Thoracic aorta (tissue), 2 donors: Measurements from ENCODE around the gene PDK1. TPM values are rescaled to one million over a fixed set of nuclear protein-coding genes. Genes with fewer than 3 reads are reported as not detected.

ENCODE experiments used
- ATAC-seq: fragments of 150-250 bp; one replicate; pipeline ENCODE4 v1.8.0; 2017; ENCODE audit warnings: low read depth; ENCODE audit not compliant: insufficient number of reproducible peaks, low FRiP score
- DNase-seq: peaks from one replicate; pipeline ENCODE4 v3.0.0-alpha.2; 2020; ENCODE audit warnings: low spot score
- H3K27ac ChIP-seq, 2 donors: fragments of 200-600 bp; sonication (generic); 1 replicate in 1 of 2; 2 replicates in 1 of 2; pipeline ENCODE4 v1.5.1; 2016; ENCODE audit warnings: mild to moderate bottlenecking in 2 of 2, moderate library complexity in 2 of 2
- H3K27me3 ChIP-seq: fragments of 200-600 bp; sonication (generic); replicated peaks from 2 replicates; pipeline ENCODE4 v1.6.0; 2016; ENCODE audit warnings: mild to moderate bottlenecking; ENCODE audit not compliant: insufficient read depth
- H3K36me3 ChIP-seq: fragments of 200-600 bp; sonication (generic); one replicate; pipeline ENCODE4 v1.5.1; 2016
- H3K4me1 ChIP-seq, 2 donors: fragments of 200-600 bp; sonication (generic); 1 replicate in 1 of 2; 2 replicates in 1 of 2; pipeline versions ENCODE4 v1.5.1 to v1.6.0; 2016; ENCODE audit warnings: low read depth in 2 of 2, mild to moderate bottlenecking in 1 of 2; ENCODE audit not compliant: control insufficient read depth in 1 of 2
- H3K4me3 ChIP-seq: fragments of 200-600 bp; sonication (generic); 2 replicates; pipeline ENCODE4 v1.5.1; 2016; ENCODE audit warnings: mild to moderate bottlenecking
- H3K9me3 ChIP-seq: fragments of 200-600 bp; sonication (generic); 2 replicates; pipeline ENCODE4 v1.5.1; 2016
- total RNA-seq, 2 donors: library from RNA; depleted of rRNA; stranded (reverse); fragments of >200 nt; gene quantifications; one replicate each; pipeline versions ENCODE4 v1.1.0 to v1.2.3, GENCODE V29; 2016
- TF ChIP-seq, protein P1 (sequence below): fragments of 200-600 bp; sonication (generic); IDR thresholded peaks from one replicate; pipeline ENCODE4 v1.5.1; 2019; ENCODE audit warnings: antibody characterized with exemption

Gene PDK1
- total RNA-seq, 2 donors from 2014 or later = 15.7 to 18.7 TPM

DNA sequence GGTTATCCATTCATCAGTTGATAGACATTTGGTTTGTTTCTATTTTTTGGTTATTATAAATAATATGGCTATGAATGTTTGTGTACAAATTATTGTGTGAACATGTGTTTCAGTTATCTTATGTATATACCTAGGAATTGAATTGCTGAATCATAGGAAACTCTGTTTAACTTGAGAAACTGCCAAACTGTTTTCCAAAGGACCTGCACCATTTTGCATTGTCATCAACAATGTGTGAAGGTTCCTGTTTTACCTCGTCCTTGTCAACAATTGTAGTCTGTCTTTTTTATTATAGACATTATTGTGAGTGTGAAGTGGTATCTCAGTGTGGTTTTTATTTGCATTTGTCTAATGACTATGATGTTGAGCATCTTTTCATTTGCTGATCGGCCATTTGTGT is 17.1 kb downstream of the PDK1 start:
- ATAC-seq (no peak), DNase-seq (no peak)
- Histone ChIP-seq H3K4me1 (no peaks in the 10 kb centered on the region), H3K9me3 (peaks cover 18% of the 10 kb centered on the region), H3K4me3 (no peak overlapping the region), H3K27ac (no peak overlapping the region), H3K36me3 (peaks cover 17% of the 10 kb centered on the region), H3K27me3 (no peaks in the 10 kb centered on the region)
- TF ChIP-seq, protein P1, sequence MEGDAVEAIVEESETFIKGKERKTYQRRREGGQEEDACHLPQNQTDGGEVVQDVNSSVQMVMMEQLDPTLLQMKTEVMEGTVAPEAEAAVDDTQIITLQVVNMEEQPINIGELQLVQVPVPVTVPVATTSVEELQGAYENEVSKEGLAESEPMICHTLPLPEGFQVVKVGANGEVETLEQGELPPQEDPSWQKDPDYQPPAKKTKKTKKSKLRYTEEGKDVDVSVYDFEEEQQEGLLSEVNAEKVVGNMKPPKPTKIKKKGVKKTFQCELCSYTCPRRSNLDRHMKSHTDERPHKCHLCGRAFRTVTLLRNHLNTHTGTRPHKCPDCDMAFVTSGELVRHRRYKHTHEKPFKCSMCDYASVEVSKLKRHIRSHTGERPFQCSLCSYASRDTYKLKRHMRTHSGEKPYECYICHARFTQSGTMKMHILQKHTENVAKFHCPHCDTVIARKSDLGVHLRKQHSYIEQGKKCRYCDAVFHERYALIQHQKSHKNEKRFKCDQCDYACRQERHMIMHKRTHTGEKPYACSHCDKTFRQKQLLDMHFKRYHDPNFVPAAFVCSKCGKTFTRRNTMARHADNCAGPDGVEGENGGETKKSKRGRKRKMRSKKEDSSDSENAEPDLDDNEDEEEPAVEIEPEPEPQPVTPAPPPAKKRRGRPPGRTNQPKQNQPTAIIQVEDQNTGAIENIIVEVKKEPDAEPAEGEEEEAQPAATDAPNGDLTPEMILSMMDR = no peak

DNA sequence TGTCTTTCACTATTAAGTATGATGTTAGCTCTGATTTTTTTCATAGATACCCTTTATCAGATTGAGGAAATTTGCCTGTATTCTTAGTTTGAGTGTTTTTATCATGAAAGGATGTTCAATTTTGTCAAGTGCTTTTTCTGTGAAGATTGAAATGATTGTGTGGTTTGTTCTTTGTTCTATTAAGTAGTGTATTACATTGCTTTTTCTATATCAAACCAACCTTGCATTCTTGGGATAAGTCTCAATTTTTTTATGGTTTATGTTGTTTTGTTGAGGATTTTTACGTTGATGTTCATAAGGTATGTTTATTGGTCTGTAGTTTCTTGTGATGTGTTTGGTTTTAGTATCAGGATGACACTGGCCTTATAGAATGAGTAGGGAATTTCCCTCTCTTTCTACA is 19.1 kb downstream of the PDK1 start:
- TF ChIP-seq, protein P1 = no peak
- Histone ChIP-seq H3K4me1 (no peaks in the 10 kb centered on the region), H3K36me3 (peaks cover 17% of the 10 kb centered on the region), H3K27ac (no peak overlapping the region), H3K9me3 (peaks cover 23% of the 10 kb centered on the region), H3K27me3 (no peaks in the 10 kb centered on the region), H3K4me3 (no peak overlapping the region)
- no peak for DNase-seq
- no peak for ATAC-seq

DNA sequence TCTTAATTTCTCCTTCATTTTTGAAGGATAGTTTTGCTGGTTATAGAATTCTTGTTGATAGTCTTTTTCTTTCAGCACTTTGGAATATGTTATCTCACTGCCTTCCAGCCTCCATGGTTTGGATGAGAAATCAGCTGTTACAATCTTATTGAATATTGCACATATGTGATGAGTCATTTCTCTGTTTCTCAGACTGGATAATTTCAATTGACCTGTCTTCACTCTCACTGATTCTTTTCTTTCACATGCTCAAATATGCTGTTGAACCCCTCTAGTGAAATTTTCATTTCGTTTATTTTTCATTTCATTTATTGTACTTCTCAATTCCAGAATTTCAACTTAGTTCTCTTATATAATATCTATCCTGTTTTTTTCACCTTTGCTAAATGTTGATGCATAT is 22.2 kb downstream of the PDK1 start:
- ATAC-seq (no peak), DNase-seq (no peak)
- TF ChIP-seq, protein P1 = no peak
- no peak overlapping the region for H3K4me3 ChIP-seq
- no peak overlapping the region for H3K27ac ChIP-seq
- H3K36me3 ChIP-seq = peaks cover 13% of the 10 kb centered on the region
- no peaks in the 10 kb centered on the region for H3K27me3 ChIP-seq
- no peaks in the 10 kb centered on the region for H3K4me1 ChIP-seq
- peaks cover 23% of the 10 kb centered on the region for H3K9me3 ChIP-seq

DNA sequence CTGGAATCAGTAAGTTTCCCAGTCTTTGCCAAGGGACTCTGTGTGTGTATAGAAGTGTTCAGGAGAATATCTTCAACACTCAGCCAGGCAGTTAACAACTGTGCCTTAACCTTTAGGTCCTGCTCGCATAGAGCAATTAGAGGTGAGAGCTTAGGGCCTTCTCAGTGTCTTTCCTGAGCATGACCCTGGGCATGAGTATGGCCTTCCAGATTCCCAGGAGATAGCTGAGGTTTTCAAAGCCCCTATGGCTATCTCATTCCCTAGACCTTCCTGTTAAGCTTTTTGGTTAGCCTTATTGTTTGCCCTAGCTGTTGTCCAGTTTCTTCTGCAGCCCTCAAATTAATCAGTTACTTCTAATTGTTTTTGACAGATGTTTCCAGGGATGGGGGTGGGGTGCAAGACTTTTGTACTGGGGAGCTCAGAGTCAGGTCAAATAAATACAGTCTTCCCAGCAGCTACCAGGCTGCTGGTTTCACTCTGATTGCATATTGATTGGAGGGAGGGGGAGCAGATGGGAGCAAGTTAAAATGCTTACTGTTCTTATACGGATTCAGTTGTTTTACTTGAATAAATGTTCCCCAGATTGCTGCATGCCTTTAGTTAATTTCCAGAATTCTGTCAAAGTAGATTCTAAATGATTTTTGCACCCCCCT is 23.1 kb downstream of the PDK1 start:
- no peak overlapping the region for H3K4me3 ChIP-seq
- no peaks in the 10 kb centered on the region for H3K4me1 ChIP-seq
- peaks cover 23% of the 10 kb centered on the region for H3K9me3 ChIP-seq
- ATAC-seq = no peak
- H3K36me3 ChIP-seq = peaks cover 13% of the 10 kb centered on the region
- no peaks in the 10 kb centered on the region for H3K27me3 ChIP-seq
- DNase-seq = no peak
- no peak overlapping the region for H3K27ac ChIP-seq
- TF ChIP-seq, protein P1 = no peak

DNA sequence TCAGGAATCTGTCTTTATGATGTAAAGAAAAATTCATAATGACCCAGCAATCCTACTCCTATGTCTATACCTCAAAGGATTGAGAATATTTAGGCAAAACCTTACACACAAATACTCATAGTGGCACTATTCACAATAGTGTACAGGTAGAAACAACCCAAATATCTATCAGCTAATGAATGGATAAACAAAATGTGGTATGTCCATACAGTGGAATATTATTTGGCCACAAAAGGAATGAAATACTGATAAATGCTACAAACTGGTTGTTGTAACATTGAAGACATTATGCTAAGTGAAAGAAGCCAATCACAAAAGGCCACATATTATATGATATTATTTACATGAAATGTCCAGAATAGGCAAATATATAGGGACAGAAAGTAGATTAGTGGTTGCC is 24.7 kb downstream of the PDK1 start:
- no peak for DNase-seq
- H3K9me3 ChIP-seq = peaks cover 13% of the 10 kb centered on the region
- ATAC-seq = no peak
- H3K27ac ChIP-seq = no peak overlapping the region
- H3K4me3 ChIP-seq = no peak overlapping the region
- no peaks in the 10 kb centered on the region for H3K4me1 ChIP-seq
- TF ChIP-seq, protein P1 = no peak
- H3K27me3 ChIP-seq = no peaks in the 10 kb centered on the region
- H3K36me3 ChIP-seq = peaks cover 13% of the 10 kb centered on the region
